Heart left ventricle (tissue), 16 donors: Measurements from ENCODE around the gene LPIN1. TPM values are rescaled to one million over a fixed set of nuclear protein-coding genes. Genes with fewer than 3 reads are reported as not detected.
"Not testable (repeated sequence)": the region's sequence is repeated elsewhere in the genome, so short reads cannot be mapped to it uniquely, and the experiment has no call there.

Experiments used
- ATAC-seq, 4 donors: fragments of 200-7000 bp; cut with Tn5 transposase; one replicate each; pipeline ENCODE4 v1.9.1; 2020 to 2022; ENCODE audit warnings: moderate library complexity in 4 of 4, mild to moderate bottlenecking in 3 of 4, moderate number of reproducible peaks in 1 of 4
- DNase-seq, 5 donors: peaks; one replicate each; pipeline ENCODE4 v3.0.0-alpha.2; 2020
- H3K27ac ChIP-seq, 12 donors: fragments of 200-600 bp; sonication (generic) in 4 of 12; one replicate each; pipeline versions ENCODE4 v1.5.0 to v1.8.0; 2016 to 2022; ENCODE audit warnings: mild to moderate bottlenecking in 2 of 12
- H3K27me3 ChIP-seq, 9 donors: fragments of 200-600 bp; sonication (generic) in 2 of 9; one replicate each; pipeline versions ENCODE4 v1.5.1 to v1.8.0; 2016 to 2022; ENCODE audit warnings: mild to moderate bottlenecking in 3 of 9
- H3K36me3 ChIP-seq, 9 donors: fragments of 200-600 bp; sonication (generic) in 2 of 9; one replicate each; pipeline versions ENCODE4 v1.5.0 to v1.8.0; 2018 to 2022; ENCODE audit warnings: mild to moderate bottlenecking in 2 of 9
- H3K4me1 ChIP-seq, 12 donors: fragments of 200-600 bp; sonication (generic) in 4 of 12; one replicate each; pipeline versions ENCODE4 v1.5.0 to v1.8.0; 2016 to 2022; ENCODE audit warnings: mild to moderate bottlenecking in 3 of 12
- H3K4me3 ChIP-seq, 12 donors: fragments of 200-600 bp; sonication (generic) in 4 of 12; one replicate each; pipeline versions ENCODE4 v1.5.0 to v1.8.0; 2017 to 2022; ENCODE audit warnings: mild to moderate bottlenecking in 9 of 12, moderate library complexity in 4 of 12
- H3K9me3 ChIP-seq, 12 donors: fragments of 200-600 bp; sonication (generic) in 4 of 12; one replicate each; pipeline versions ENCODE4 v1.5.0 to v1.8.0; 2016 to 2022; ENCODE audit warnings: mild to moderate bottlenecking in 1 of 12
- POLR2A ChIP-seq, 2 donors: fragments of 450-650 bp; IDR thresholded peaks; one replicate each; pipeline ENCODE4 v1.6.1; 2017; ENCODE audit warnings: antibody characterized with exemption in 2 of 2, mild to moderate bottlenecking in 2 of 2, moderate library complexity in 2 of 2
- WGBS, 4 donors: extraction: QIAGEN DNeasy Blood & Tissue Kit in 2 of 4; methylation state at CpG; one replicate each; pipeline versions ENCODE4 v1.1.5 to v1.1.7; 2013 to 2018; 5-methylcytosine and 5-hydroxymethylcytosine counted together
- intact Hi-C, 10 donors: fragments of 100-400 bp; cut with DNase I; formaldehyde crosslinking; loops; one replicate each; pipeline versions ENCODE4 v1.11.1 to v1.14.2; 2022
- polyA plus RNA-seq, 2 donors: library from polyadenylated mRNA; stranded (reverse); fragments of 200-250 nt; gene quantifications; one replicate each; pipeline ENCODE4 v1.2.3, GENCODE V29; 2013
- total RNA-seq, 9 donors: library from RNA; depleted of rRNA in 2 of 9; stranded (reverse); fragments of >200 nt in 2 of 9; fragmentation: NEBNext Ultra II Directional in 3 of 9; extraction: Animal tissue kit (Norgen Biotek cat#: 25700) in 3 of 9; gene quantifications; one replicate each; pipeline versions ENCODE4 v1.1.0 to v1.2.4, GENCODE V29; 2016 to 2023
- TF ChIP-seq, protein P1 (sequence below), 12 donors: fragments of 200-600 bp; sonication (generic) in 4 of 12; IDR thresholded peaks; one replicate each; pipeline versions ENCODE4 v1.5.0 to v1.8.0; 2018 to 2022; ENCODE audit warnings: antibody characterized with exemption in 12 of 12, mild to moderate bottlenecking in 5 of 12
- donor health status: ischemic (EF 13 %, LVEDD 7.1; RV severe dilation, severe dysfunction).
- donor health status: healthy with polysubstance abuse.
- donor health status: DM: no; HTN: yes; CAD: no.
- donor health status: DM: no; HTN: no; CAD: no.
- donor health status: ischemic (EF 25% LVEDD 6.9; RV normal size, moderate dysfunction).
- donor health status: ischemic (EF 25% LVEDD 5.7; RV mildly dilated, moderate dysfunction).
- donor health status: healthy.
- donor health status: DM: yes; HTN: yes; CAD: no.
- donor health status: ischemic (EF 35%, LVEDD 5.7; RV mildly dilated, moderate dysfunction).
- donor health status: nonischemic (EF 11% LVEDD 7.7; RV severe dilation, severe dysfunction).
- donor health status: DM: yes; HTN: yes; CAD: no.
- donor health status: PGD.
- donor health status: ischemic (EF 29% LVEDD 5.4; RV normal size, mild dysfunction).
- donor health status: nonischemic (EF 23%, LVEDD 6.1; RV moderate dilation, normal function).

Gene LPIN1
- total and polyA plus RNA-seq, 11 donors = 15.0 to 57.1 (median 43.8) TPM

DNA sequence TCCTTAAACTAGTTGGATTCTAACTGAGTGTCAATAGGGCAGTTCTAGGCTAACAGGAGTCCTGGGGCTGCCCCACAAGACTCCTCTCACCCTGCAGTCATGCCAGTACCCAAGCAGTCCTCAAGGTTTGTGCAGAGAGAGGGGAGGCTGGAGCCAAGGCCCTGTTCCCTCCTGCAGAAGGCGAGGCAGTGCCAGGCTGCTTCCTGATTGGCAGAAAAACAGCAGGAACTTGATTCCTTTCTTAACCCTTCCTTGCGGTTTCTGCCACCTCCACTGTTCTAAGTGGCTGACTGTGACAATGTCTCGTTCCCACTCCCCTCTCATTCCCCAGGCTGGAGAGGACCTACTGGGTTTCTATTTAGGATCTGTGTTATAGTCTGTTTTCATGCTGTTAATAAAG, 75.3 kb downstream of the LPIN1 start:
- 95 to 100% (median 98%) methylated on average over 3 of the region's 3 CpGs for WGBS, 4 donors
- no peak overlapping the region for H3K4me3 ChIP-seq
- TF ChIP-seq, protein P1, sequence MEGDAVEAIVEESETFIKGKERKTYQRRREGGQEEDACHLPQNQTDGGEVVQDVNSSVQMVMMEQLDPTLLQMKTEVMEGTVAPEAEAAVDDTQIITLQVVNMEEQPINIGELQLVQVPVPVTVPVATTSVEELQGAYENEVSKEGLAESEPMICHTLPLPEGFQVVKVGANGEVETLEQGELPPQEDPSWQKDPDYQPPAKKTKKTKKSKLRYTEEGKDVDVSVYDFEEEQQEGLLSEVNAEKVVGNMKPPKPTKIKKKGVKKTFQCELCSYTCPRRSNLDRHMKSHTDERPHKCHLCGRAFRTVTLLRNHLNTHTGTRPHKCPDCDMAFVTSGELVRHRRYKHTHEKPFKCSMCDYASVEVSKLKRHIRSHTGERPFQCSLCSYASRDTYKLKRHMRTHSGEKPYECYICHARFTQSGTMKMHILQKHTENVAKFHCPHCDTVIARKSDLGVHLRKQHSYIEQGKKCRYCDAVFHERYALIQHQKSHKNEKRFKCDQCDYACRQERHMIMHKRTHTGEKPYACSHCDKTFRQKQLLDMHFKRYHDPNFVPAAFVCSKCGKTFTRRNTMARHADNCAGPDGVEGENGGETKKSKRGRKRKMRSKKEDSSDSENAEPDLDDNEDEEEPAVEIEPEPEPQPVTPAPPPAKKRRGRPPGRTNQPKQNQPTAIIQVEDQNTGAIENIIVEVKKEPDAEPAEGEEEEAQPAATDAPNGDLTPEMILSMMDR (IDR thresholded peaks at IDR 0.05) = no peak
- no peak for TF ChIP-seq POLR2A (IDR thresholded peaks at IDR 0.05)
- intact Hi-C loops = loop anchor here in 2 of 10 donors (10.0 kb wide), 2 partner anchors 1103 to 1183 kb away; no protein-coding TSS in a partner anchor
- DNase-seq (no peak), ATAC-seq (no peak)
- H3K36me3 ChIP-seq = peaks cover 0 to 94% (median 69%) of the 10 kb centered on the region in 9 donors
- no peak overlapping the region for H3K27ac ChIP-seq
- no peaks in the 10 kb centered on the region for H3K9me3 ChIP-seq
- peaks cover 0 to 20% (median 6%) of the 10 kb centered on the region in 12 donors for H3K4me1 ChIP-seq
- H3K27me3 ChIP-seq = no peaks in the 10 kb centered on the region

DNA sequence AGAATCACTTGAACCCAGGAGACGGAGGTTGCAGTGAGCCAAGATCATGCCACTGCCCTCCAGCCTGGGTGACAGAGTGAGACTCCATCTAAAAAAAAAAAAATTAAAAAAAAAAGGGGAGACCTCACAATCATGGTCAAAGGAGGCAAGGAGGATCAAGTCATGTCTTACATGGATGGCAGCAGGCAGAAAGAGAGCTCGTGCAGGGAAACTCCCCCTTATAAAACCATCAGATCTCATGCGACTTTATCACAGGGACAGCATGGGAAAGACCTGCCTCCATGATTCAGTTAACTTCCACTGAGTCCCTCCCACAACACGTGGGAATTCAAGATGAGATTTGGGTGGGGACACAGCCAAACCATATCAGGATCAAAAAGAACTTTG, 75.9 kb downstream of the LPIN1 start:
- intact Hi-C loops = loop anchor here in 2 of 10 donors (10.0 kb wide), 2 partner anchors 1102 to 1182 kb away; no protein-coding TSS in a partner anchor
- Histone ChIP-seq H3K36me3 (peaks cover 0 to 93% (median 69%) of the 10 kb centered on the region in 9 donors), H3K4me1 (peaks cover 0 to 20% (median 6%) of the 10 kb centered on the region in 12 donors)
- not testable (repeated sequence) for H3K4me3 ChIP-seq, DNase-seq, H3K27ac ChIP-seq, H3K27me3 ChIP-seq, H3K9me3 ChIP-seq, ATAC-seq
- WGBS, 4 donors = 92 to 94% (median 93%) methylated on average over 4 of the region's 4 CpGs

DNA sequence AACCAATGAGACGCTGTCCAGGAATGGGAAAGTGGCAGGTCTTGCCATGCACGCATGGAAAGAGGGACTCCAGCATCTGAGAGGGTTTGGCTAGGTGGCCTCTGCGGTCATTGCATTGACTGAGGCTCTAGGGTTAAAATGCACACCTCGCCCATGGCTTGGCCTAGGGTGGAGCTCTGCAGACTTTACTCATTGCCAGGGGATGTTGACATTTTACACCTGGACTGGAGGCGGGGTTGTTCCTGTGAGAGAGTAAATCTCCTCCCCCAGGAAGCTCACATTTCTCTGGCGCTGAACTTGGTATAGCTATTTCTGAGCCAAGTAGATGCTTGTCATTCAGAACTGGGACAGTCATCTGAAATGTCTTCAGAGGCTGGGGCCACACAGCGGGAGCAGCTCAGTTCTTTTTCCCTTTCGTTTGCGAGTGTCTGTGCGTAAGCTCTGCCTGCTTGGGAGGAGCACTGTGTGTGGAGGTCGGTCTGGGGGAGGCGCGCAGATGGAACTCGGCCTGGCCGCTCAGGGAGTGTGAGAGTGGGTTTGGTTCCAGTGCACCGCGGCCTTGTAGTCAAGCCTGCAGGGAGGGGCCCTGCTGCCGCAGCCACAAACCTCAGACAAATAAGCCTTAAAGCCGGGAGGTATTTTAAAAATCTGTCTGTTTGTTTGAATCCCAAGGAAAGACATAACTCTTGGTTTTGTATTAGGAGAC, 76.5 kb downstream of the LPIN1 start:
- Histone ChIP-seq H3K36me3 (peaks cover 0 to 88% (median 70%) of the 10 kb centered on the region in 9 donors), H3K27me3 (no peaks in the 10 kb centered on the region), H3K4me1 (peaks cover 0 to 20% (median 6%) of the 10 kb centered on the region in 12 donors), H3K4me3 (no peak overlapping the region), H3K9me3 (no peaks in the 10 kb centered on the region), H3K27ac (no peak overlapping the region)
- WGBS, 4 donors = 90 to 92% (median 91%) methylated on average over 19 of the region's 19 CpGs
- DNase-seq (peak in 1 of 5 donors; percentile 41), ATAC-seq (peak; percentile 30 to 42 (median 41))
- intact Hi-C loops = loop anchor here in 2 of 10 donors (10.0 kb wide), 2 partner anchors 1102 to 1182 kb away; no protein-coding TSS in a partner anchor
- TF ChIP-seq, protein P1 (IDR thresholded peaks at IDR 0.05) = no peak
- TF ChIP-seq POLR2A (IDR thresholded peaks at IDR 0.05) = no peak

DNA sequence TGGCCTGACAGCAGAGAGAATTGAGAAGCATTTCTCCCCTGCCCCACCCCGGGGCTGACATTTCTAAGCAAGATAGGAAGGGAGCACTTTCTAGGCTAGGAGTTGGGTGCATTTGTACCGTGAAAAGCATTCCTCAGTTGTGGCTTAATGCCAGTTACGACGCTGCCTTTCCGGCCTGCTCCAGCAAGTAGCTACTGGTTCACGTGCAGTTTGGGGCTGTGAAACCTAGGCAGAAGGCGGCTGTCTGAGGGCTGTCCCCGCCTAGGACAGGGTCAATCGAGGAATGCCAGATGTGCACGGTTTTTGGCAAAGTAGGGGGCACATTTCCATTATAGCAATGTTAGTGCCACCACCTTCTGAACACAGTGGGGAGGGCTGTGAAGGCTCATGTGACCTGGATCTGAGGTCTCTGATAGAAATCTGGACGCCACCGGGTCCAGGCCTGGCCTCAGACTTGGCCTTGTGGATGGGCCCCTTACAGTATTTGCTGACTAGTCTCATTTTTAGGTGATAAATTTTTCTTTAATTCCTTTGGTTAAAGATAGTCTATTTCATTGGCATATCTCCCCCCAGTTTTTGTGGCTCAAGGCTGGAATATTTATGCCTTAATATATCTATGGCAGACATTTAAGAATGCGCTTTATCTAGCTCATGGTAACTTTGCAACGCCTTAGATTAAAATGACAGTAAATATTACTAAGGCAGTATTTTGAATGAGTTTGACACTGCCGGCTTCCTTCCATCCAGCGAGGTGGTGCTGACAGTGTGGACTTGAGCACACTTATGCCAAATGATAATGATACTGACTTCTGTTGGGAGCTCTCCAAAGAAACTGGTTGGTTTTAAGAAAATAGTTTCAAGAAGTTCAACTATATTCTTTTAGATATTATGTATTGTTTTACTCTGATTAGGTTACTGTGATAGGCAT, 78.7 kb downstream of the LPIN1 start:
- Histone ChIP-seq H3K4me3 (no peak overlapping the region), H3K9me3 (no peaks in the 10 kb centered on the region), H3K27ac (peak overlapping the region in 3 of 12 donors; percentile 0 to 40 (median 37)), H3K27me3 (no peaks in the 10 kb centered on the region), H3K36me3 (peaks cover 0 to 67% (median 53%) of the 10 kb centered on the region in 9 donors), H3K4me1 (peaks cover 4 to 34% (median 19%) of the 10 kb centered on the region in 12 donors)
- TF ChIP-seq, protein P1 (IDR thresholded peaks at IDR 0.05) = no peak
- no peak for TF ChIP-seq POLR2A (IDR thresholded peaks at IDR 0.05)
- ATAC-seq (peak; percentile 13 to 41 (median 33)), DNase-seq (peak in 4 of 5 donors; percentile 29 to 45 (median 37))
- intact Hi-C loops = loop anchor here in 7 of 10 donors (5.0 to 10.0 kb wide), 6 partner anchors 892 to 1182 kb away; partner anchors contain the start of gene TRIB2 (in 2 of the 7)
- 39 to 65% (median 47%) methylated on average over 15 to 16 of the region's 16 CpGs for WGBS, 4 donors
